Endodermal cell (in vitro differentiated cells): ENCODE results near the gene PANK2. TPM values are rescaled to one million over a fixed set of nuclear protein-coding genes. Genes with fewer than 3 reads are reported as not detected.
"Not testable (repeated sequence)": the region's sequence is repeated elsewhere in the genome, so short reads cannot be mapped to it uniquely, and the experiment has no call there.

ENCODE experiments used
- DNase-seq: peaks from one replicate; pipeline ENCODE4 v3.0.0-alpha.2; 2017
- H3K27ac ChIP-seq: 2 replicates; pipeline ENCODE4 v1.5.1; 2013; ENCODE audit warnings: mild to moderate bottlenecking, low read depth, low read length, moderate library complexity
- H3K27me3 ChIP-seq: 2 replicates; pipeline ENCODE4 v1.6.1; 2013; ENCODE audit warnings: mild to moderate bottlenecking, low read length, moderate library complexity; ENCODE audit not compliant: insufficient read depth, control insufficient read depth, poor library complexity, severe bottlenecking
- H3K36me3 ChIP-seq: 2 replicates; pipeline ENCODE4 v1.7.0; 2013; ENCODE audit warnings: mild to moderate bottlenecking, low read length, moderate library complexity; ENCODE audit not compliant: control insufficient read depth, insufficient read depth
- H3K4me1 ChIP-seq: one replicate; pipeline ENCODE4 v1.7.0; 2013; ENCODE audit warnings: low read length; ENCODE audit not compliant: control insufficient read depth, insufficient read depth
- H3K4me3 ChIP-seq: 2 replicates; pipeline ENCODE4 v1.5.1; 2013; ENCODE audit warnings: mild to moderate bottlenecking, low read length, moderate library complexity
- H3K9ac ChIP-seq: 2 replicates; pipeline ENCODE4 v1.6.1; 2013; ENCODE audit warnings: mild to moderate bottlenecking, low read length, moderate library complexity; ENCODE audit not compliant: poor library complexity, severe bottlenecking; ENCODE audit errors: extremely low read depth
- H3K9me3 ChIP-seq: 2 replicates; pipeline ENCODE4 v1.6.1; 2013; ENCODE audit warnings: mild to moderate bottlenecking, low read length, moderate library complexity; ENCODE audit not compliant: control insufficient read depth
- H3K27ac Mint-ChIP-seq: 2 replicates; pipeline ENCODE4 v1.8.0; 2020; ENCODE audit warnings: mixed read lengths
- H3K27me3 Mint-ChIP-seq: 2 replicates; pipeline ENCODE4 v1.8.0; 2021; ENCODE audit warnings: mild to moderate bottlenecking, mixed read lengths; ENCODE audit not compliant: insufficient read depth
- H3K36me3 Mint-ChIP-seq: 2 replicates; pipeline ENCODE4 v1.8.0; 2020; ENCODE audit warnings: low read depth, mixed read lengths
- H3K4me1 Mint-ChIP-seq: 2 replicates; pipeline ENCODE4 v1.8.0; 2020; ENCODE audit warnings: mixed read lengths
- H3K4me3 Mint-ChIP-seq: 2 replicates; pipeline ENCODE4 v1.8.0; 2020; ENCODE audit warnings: mild to moderate bottlenecking, moderate library complexity, mixed read lengths
- H3K9me3 Mint-ChIP-seq: 2 replicates; pipeline ENCODE4 v1.8.0; 2020; ENCODE audit warnings: mild to moderate bottlenecking, mixed read lengths
- CTCF ChIP-seq: fragments of 200-600 bp; sonication (generic); conservative IDR thresholded peaks from 2 replicates; pipeline ENCODE4 v1.5.0; 2021; ENCODE audit warnings: antibody characterized with exemption, mild to moderate bottlenecking
- WGBS, 2 experiments: methylation state at CpG; one replicate each; pipeline versions ENCODE4 v1.1.5 to v1.1.7; 2013; ENCODE audit warnings: missing lambda C conversion rate in 2 of 2, mixed read lengths in 1 of 2; ENCODE audit not compliant: insufficient coverage in 1 of 2, insufficient read length in 1 of 2; 5-methylcytosine and 5-hydroxymethylcytosine counted together
- total RNA-seq, 2 donors: library from RNA; stranded (reverse); fragmentation: NEBNext Ultra II Directional in 1 of 2; extraction: Animal tissue kit (Norgen Biotek cat#: 25700) in 1 of 2; gene quantifications; 2 replicates in 1 of 2; 3 replicates in 1 of 2; pipeline ENCODE4 v1.2.1, GENCODE V29; 2021

The PANK2 gene
- total RNA-seq, 2 donors from 2014 or later, result 57.6 to 66.5 TPM

- 85 to 92% methylated on average over 5 of the region's 5 CpGs for WGBS, 2 experiments
Measured at GRCh38 chr20:3970016-3970415, 80.8 kb downstream of the PANK2 start.

GRCh38 chr20:3971145-3971544 lies 82.0 kb downstream of the PANK2 start:
- H3K4me1 Mint-ChIP-seq, result peaks cover 8% of the 10 kb centered on the region
- 92 to 100% methylated on average over 1 to 2 of the region's 2 CpGs for WGBS, 2 experiments
- H3K4me3 Mint-ChIP-seq, result no peak overlapping the region
- no peaks in the 10 kb centered on the region for H3K27me3 ChIP-seq
- peaks cover 8% of the 10 kb centered on the region for H3K9me3 ChIP-seq
- H3K4me1 ChIP-seq, result peaks cover 10% of the 10 kb centered on the region
- H3K27ac ChIP-seq, result no peak overlapping the region
- no peak for DNase-seq
- H3K36me3 Mint-ChIP-seq, result peaks cover 35% of the 10 kb centered on the region
- no peak for TF ChIP-seq CTCF
- peak overlapping the region; percentile 75 for H3K27ac Mint-ChIP-seq
- no peak overlapping the region for H3K4me3 ChIP-seq
- peaks cover 21% of the 10 kb centered on the region for H3K36me3 ChIP-seq
- H3K9me3 Mint-ChIP-seq, result no peaks in the 10 kb centered on the region
- no peak overlapping the region for H3K9ac ChIP-seq
- no peaks in the 10 kb centered on the region for H3K27me3 Mint-ChIP-seq

More at GRCh38 chr20:3970016-3970415, 80.8 kb downstream of the PANK2 start:
- H3K36me3 Mint-ChIP-seq, result peaks cover 34% of the 10 kb centered on the region
- Histone ChIP-seq H3K9ac (no peak overlapping the region), H3K27ac (no peak overlapping the region), H3K36me3 (peaks cover 15% of the 10 kb centered on the region), H3K4me1 (peaks cover 14% of the 10 kb centered on the region), H3K4me3 (no peak overlapping the region), H3K9me3 (peaks cover 7% of the 10 kb centered on the region), H3K27me3 (no peaks in the 10 kb centered on the region)
- no peaks in the 10 kb centered on the region for H3K9me3 Mint-ChIP-seq
- no peak overlapping the region for H3K27ac Mint-ChIP-seq
- no peak overlapping the region for H3K4me3 Mint-ChIP-seq
- TF ChIP-seq CTCF, result no peak
- DNase-seq, result no peak
- no peaks in the 10 kb centered on the region for H3K27me3 Mint-ChIP-seq
- H3K4me1 Mint-ChIP-seq, result peaks cover 11% of the 10 kb centered on the region

GRCh38 chr20:3972161-3972560 lies 83.0 kb downstream of the PANK2 start:
- Histone ChIP-seq H3K9me3 (peaks cover 8% of the 10 kb centered on the region), H3K4me1 (peaks cover 5% of the 10 kb centered on the region), H3K27ac (no peak overlapping the region), H3K27me3 (no peaks in the 10 kb centered on the region), H3K4me3 (no peak overlapping the region), H3K36me3 (peaks cover 25% of the 10 kb centered on the region), H3K9ac (no peak overlapping the region)
- H3K4me3 Mint-ChIP-seq, result no peak overlapping the region
- H3K36me3 Mint-ChIP-seq, result peaks cover 35% of the 10 kb centered on the region
- no peaks in the 10 kb centered on the region for H3K27me3 Mint-ChIP-seq
- peak overlapping the region; percentile 26 for H3K27ac Mint-ChIP-seq
- H3K4me1 Mint-ChIP-seq, result peaks cover 8% of the 10 kb centered on the region
- 75% methylated on average over 1 of the region's 1 CpG; no CpG with 5 or more reads in 1 of the 2 experiments for WGBS, 2 experiments
- no peaks in the 10 kb centered on the region for H3K9me3 Mint-ChIP-seq
- no peak for TF ChIP-seq CTCF
- no peak for DNase-seq

- peaks cover 30% of the 10 kb centered on the region for H3K36me3 Mint-ChIP-seq
- WGBS, 2 experiments, result 95 to 99% methylated on average over 17 to 20 of the region's 20 CpGs
Measured at GRCh38 chr20:3972631-3973030, 83.4 kb downstream of the PANK2 start.

More at GRCh38 chr20:3972631-3973030, 83.4 kb downstream of the PANK2 start:
- H3K27ac Mint-ChIP-seq, H3K27me3 Mint-ChIP-seq, H3K27ac ChIP-seq, H3K9ac ChIP-seq, DNase-seq, H3K4me3 ChIP-seq, H3K9me3 Mint-ChIP-seq, H3K4me1 ChIP-seq, H3K27me3 ChIP-seq, H3K9me3 ChIP-seq, H3K4me1 Mint-ChIP-seq, H3K4me3 Mint-ChIP-seq: not testable (repeated sequence)
- peaks cover 25% of the 10 kb centered on the region for H3K36me3 ChIP-seq
